GM12864 (cell line): Measurements from ENCODE around the gene ANKFN1.

Experiments used
- DNase-seq: peaks from one replicate; pipeline ENCODE4 v3.0.0-alpha.2; 2011; ENCODE audit warnings: low read depth
- H3K4me3 ChIP-seq: 2 replicates; pipeline ENCODE4 v1.5.1; 2011; ENCODE audit warnings: mild to moderate bottlenecking, low read depth, low read length, control low read depth
- CTCF ChIP-seq: IDR thresholded peaks from 2 replicates; pipeline ENCODE4 v1.5.1; 2011; ENCODE audit warnings: low read depth, mild to moderate bottlenecking, moderate library complexity, low read length, control low read depth, inconsistent platforms; ENCODE audit errors: missing control alignments

The ANKFN1 gene

GRCh38 chr17:56514899-56515298, 361.6 kb downstream of the ANKFN1 start:
- TF ChIP-seq CTCF = no peak
- no peak for DNase-seq
- H3K4me3 ChIP-seq = no peak overlapping the region

- no peak overlapping the region for H3K4me3 ChIP-seq
- TF ChIP-seq CTCF = no peak
- DNase-seq = no peak
Observed at GRCh38 chr17:56521414-56522141, 368.3 kb downstream of the ANKFN1 start.

- no peak for DNase-seq
- H3K4me3 ChIP-seq = no peak overlapping the region
- no peak for TF ChIP-seq CTCF
Observed at GRCh38 chr17:56523042-56523441, 369.8 kb downstream of the ANKFN1 start.

- no peak overlapping the region for H3K4me3 ChIP-seq
- no peak for DNase-seq
- TF ChIP-seq CTCF = no peak
Observed at GRCh38 chr17:56528696-56529095, 375.4 kb downstream of the ANKFN1 start.

- DNase-seq = no peak
- no peak for TF ChIP-seq CTCF
Observed at GRCh38 chr17:56532926-56533325, 379.7 kb downstream of the ANKFN1 start.

GRCh38 chr17:56536766-56537165, 383.5 kb downstream of the ANKFN1 start:
- no peak for DNase-seq
- no peak overlapping the region for H3K4me3 ChIP-seq
- no peak for TF ChIP-seq CTCF

More at GRCh38 chr17:56532926-56533325, 379.7 kb downstream of the ANKFN1 start:
- no peak overlapping the region for H3K4me3 ChIP-seq

GRCh38 chr17:56540836-56541235, 387.6 kb downstream of the ANKFN1 start:
- no peak for DNase-seq
- no peak overlapping the region for H3K4me3 ChIP-seq
- no peak for TF ChIP-seq CTCF
